GM19035 (cell line): ENCODE results near the gene MC1R.
"Not testable (repeated sequence)": the region's sequence is repeated elsewhere in the genome, so short reads cannot be mapped to it uniquely, and the experiment has no call there.

Experiments used
- ATAC-seq: cut with Tn5 transposase; IDR thresholded peaks from one replicate; pipeline ENCODE4 v1.9.1; 2021; ENCODE audit not compliant: unreplicated experiment

MC1R gene

GRCh38 chr16:89958068-89958467, 39.4 kb downstream of the MC1R start:
- no peak for ATAC-seq

GRCh38 chr16:89958596-89958995, 39.9 kb downstream of the MC1R start:
- ATAC-seq = no peak

GRCh38 chr16:89960966-89961365, 42.3 kb downstream of the MC1R start:
- ATAC-seq = no peak

- ATAC-seq = no peak
Observed at GRCh38 chr16:89961920-89962319, 43.3 kb downstream of the MC1R start.

DNA sequence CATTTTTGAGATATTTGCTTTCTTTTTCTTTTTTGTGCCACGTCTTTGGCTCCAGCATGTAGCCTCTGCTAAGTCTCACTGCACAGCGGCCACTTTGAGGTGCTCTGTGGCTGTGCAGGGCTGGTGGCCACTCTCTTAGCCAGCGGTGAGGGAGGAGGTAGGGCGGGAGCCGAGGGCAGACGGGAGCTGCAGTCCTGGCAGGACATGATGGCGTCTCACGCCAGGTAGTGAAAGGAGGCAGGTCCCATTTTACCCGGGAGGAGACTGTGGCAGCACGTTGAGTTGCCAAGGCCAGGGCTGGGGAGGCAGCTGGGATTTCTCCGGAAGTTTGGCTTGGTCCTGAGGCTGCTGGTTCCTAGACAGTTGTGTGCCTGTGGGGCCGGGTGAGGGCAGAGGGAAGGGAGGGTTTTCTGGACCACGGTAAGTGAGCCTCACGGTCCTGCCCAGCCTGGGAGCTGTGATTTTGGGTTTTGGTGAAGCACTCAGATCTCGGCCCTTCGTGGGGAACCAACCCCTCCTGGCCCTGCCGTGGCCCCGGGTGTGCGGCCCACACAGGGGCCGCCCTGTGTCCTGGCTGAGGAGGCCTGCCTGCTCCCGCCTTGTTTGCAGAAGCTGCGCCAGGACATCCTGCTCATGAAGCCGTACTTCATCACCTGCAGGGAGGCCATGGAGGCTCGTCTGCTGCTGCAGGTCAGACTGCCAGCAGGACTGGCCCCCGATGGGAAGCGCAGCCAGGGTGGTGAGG, 44.3 kb downstream of the MC1R start:
- ATAC-seq = no peak

- no peak for ATAC-seq
Observed at GRCh38 chr16:89964201-89964600, 45.5 kb downstream of the MC1R start.

DNA sequence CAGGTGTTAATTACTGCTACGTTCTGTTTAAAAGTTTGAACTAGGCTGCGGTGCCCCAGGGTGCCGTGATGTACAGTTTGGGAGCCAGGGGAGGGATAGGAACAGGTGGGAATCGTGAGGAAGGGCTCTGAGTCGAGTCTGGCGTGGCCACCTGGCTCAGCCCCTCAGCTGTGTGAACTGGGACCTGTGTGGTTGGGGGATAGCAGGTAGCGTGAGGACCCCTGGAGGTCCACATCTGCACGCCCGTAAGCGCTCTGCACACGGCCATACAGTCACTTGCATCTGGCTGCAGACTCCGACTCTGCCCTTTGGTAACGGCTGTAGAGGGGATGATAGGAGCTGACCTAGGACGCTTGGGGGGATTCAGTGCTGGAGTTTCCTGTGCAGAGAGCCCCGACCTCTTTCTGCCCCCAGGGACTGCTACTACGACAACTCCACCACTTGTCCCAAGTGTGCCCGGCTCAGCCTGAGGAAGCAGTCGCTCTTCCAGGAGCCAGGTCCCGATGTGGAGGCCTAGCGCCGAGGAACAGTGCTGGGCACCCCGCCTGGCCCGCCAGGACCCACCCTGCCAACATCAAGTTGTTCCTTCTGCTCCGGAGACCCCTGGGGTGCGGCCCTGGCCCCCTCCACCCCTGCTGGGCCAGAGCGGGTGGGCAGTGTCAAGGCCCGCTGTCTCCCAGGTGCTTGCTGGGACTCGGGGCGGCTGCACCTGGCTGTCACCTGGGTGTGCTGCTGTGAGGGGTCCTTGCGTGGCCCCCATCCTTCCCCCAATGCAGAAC, 47.0 kb downstream of the MC1R start:
- no peak for ATAC-seq

DNA sequence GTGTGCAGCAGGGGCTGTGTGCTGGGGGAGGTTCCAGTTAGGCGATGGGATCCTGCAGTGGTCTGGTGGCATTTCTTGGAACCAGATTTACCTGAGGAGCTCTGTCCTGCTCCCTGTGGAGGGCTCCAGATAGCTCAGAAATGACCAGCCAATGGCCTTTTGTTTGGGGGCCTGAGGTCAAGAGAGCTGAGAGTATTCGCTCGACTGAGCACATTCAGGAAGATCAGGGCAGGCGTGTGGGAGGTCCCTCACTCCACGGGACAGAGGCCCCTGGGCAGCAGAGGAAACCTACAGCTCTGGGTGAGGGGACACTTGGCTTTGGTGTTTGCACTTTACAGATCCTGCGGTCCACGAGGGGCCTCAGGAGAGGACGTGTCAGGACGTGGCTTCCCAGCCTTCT, 48.1 kb downstream of the MC1R start:
- no peak for ATAC-seq

DNA sequence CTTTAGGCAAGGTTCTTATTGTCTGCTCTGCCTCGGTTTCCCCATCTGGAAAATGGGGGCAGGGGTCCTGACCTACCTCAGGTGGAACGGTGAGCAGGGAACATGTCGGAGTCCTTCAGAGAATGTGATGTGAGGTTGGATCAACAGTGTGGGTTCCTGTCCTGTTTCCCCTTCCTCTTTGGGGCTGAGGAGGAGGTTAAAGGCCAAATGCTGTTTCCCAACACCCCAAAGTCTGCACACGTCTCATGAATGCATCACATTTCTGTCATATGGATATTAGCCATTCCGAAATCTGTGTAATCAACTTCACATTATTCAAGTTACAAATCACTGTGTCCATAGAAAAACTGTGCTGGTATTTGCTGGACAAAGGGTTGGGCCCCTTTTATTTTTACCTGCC, 48.8 kb downstream of the MC1R start:
- not testable (repeated sequence) for ATAC-seq

DNA sequence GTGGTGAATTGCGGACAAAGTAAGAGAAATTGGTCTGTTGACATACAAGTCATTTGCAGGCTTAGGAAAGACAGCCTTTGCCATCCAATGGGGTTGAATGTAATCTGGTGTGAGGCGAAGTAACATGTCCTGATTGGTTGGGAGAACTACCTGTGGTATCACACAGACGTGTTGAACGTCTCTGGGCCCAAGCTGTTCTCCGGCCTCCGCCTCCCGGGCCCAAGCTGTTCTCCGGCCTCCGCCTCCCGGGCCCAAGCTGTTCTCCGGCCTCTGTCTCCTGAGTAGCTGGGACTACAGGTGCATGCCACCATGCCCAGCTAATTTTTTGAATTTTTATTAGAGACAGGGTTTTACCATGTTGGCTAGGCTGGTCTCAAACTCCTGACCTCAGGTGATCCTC, 49.4 kb downstream of the MC1R start:
- not testable (repeated sequence) for ATAC-seq

- ATAC-seq = no peak
Observed at GRCh38 chr16:89969741-89970410, 51.2 kb downstream of the MC1R start.
